CD1c-positive myeloid dendritic cell (primary cell): ENCODE results near the gene FOXF1.
A peak's percentile ranks its signal among the peaks of the same experiment; 100 is the strongest.

Experiments used
- DNase-seq: peaks from one replicate; pipeline ENCODE4 v3.0.0-alpha.2; 2016; ENCODE audit errors: extremely low spot score

The FOXF1 gene

DNA sequence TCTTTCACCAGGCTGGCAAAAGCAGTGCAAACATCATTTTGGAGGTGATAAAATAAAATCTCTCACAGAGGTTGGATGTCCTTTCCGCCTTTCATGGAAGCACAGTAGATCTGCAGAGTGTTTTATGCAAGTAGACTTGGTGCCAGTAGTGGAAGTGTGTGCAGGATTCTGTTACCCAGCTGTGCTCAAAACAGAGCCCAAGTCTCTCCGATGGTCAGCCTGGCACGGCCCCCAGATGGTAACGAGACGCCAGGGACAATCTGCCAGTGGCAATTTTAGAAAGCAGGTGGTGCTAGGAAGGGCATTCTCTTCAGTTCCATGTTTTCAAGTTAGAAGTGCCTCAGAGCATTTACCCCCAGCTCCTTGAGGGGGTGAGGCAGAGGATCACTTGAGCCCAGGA, 46.2 kb downstream of the FOXF1 start:
- no peak for DNase-seq

DNA sequence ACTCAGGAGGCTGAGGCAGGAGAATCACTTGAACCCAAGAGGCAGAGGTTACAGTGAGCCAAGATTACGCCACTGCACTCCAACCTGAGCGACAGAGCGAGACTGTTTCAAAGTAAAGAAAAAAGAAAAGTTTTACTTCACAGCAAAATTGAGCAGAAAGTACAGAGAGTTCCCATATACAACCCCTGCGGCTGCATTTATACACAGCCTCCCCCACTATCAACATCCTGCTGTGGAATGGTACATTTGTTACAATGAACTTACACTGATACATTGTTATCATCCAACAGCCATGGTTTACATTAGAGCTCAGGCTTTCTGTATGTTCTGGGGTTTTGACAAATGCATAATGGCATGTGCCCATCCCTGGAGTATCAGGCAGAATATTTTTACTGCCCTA, 47.3 kb downstream of the FOXF1 start:
- no peak for DNase-seq

DNA sequence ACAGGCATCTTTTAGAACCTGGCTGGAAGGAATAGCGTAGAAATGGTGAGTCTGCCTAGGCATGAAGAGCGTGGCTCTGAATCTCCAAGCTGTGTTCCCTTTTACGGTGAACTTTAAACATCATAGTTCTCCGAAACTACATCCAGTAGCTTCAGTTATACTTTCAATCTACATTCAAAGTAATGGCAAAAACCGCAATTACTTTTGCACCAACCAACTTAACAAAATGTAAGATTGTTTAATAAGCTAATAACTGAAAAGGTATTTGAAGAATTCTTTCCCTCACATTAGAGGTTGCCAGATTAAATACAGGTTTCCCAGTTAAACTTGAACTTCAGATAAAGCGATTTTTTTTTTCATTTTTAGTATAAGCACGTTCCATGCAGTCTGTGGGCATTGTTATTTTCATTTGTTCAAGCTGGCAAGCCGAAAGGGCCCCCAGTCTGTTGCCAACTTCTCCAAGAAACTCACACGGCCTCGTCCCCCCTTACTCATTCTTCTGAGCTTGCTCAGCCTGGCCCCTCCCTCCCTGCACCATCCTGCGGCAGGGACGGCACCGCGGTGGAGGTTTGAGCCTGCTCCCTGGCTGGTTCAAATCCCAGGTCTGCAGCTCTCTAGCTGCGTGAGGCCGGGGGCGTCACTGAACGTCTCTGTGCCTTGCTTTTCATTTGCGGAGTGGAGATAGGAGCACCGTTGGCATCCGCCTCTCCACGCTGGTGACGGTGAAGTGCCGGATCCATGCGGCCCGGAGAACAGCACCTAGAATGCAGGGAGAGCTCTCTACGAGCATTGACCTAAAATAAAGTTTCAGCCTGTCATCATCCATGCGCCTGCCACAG, 48.2 kb downstream of the FOXF1 start:
- DNase-seq: no peak

DNA sequence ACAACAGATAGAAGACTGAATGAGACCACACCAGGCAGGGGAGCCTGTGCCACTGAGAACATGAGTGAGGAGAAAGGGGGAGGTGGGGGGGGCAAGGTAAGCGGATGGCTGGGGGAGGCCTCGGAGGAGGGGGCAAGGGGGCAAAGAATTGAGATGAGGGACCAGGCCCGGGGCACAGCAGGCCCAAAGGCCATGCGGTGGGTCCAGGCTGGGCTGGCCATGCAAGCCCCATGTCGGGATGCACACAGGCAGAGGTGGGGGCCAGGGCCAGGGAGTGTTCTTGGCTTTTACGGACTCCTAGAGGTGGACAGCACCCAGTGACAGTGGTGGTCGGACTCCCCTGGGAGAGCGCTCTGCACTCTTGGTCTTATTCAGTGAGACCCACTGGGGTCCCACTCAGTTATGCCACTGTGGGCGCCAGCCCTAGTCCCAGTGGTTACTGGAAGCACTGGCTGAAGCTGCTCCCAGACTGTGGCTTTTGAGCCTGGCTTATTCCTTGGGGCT, 49.5 kb downstream of the FOXF1 start:
- no peak for DNase-seq

DNA sequence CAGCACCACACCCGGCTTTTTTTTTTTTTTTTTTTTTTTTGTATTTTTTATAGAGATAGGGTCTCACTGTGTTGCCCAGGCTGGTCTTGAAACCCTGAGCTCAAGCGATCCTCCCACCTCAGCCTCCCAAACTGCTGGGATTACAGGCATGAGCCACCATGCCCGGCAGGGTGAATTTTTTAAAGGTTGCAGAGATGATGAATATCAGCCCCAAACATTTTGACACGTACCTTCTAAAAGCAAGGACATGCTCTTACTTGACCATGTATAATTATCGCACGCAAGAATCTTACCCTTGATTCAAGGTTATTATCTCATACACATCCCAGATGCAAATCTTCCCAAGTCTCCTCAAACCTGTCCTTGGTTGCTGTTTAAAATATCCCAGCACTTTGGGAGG, 52.0 kb downstream of the FOXF1 start:
- DNase-seq: no peak

DNA sequence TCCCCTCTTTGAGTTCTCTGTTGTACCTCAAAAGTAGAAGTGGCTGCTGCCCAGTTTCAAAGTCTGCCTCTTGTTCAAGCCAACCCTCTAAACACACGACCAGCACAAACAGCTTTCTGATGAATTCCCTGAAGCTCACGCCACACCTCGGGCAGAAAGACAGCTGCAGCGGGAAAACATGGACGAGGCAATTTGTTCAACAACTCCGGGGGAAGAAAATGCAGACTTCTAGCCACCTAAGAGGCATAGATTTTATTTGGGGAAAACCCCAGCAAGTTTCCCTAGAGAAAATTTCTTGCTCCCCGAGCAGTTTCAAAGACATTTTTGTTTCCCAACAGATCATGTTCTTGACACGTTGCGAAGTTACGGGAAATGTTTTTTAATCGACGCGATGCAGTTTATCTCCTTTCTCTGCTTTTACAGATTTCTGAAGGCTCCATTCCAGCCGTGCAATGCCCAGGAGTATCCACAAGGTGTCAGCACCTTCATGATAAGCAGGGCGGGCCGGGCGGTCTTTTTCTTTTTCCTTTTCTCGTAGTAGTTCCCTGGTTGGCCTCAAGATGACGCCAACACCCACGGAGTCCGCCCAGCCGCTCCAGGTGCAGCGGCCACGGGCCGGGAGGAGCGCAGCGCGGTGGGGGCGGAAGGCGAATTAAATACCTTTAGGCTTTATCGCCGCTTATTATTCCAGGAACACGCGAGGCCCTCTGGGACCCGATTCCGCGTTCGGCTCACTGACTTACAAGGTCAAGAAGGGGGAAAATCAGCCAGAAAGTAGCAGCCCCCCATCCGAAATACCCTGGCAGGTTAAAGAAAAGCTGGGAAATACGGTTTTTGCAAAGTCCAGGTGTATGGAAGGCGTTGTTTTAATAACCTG, 53.4 kb downstream of the FOXF1 start:
- DNase-seq: peak; percentile 93
